IMR-90 (cell line): Measurements from ENCODE around the gene PAFAH1B2. TPM values are rescaled to one million over a fixed set of nuclear protein-coding genes. Genes with fewer than 3 reads are reported as not detected.

Source experiments
- ATAC-seq: fragments of 200-7000 bp; cut with Tn5 transposase; 2 replicates; pipeline ENCODE4 v1.9.1; 2020; ENCODE audit warnings: low read depth, mild to moderate bottlenecking, moderate library complexity
- BruUV-seq: library from RNA; stranded (reverse); fragments of 400-500 nt; replicated peaks from 2 replicates; lab custom pipeline; 2021; lab: Mats Ljungman, UMichigan
- CTCF ChIA-PET: fragments of 300-600 bp; formaldehyde crosslinking; extraction: SDS; loops from one replicate; lab custom pipeline; 2021; ENCODE audit warnings: antibody characterized with exemption; lab: Yijun Ruan, JAX
- POLR2A ChIA-PET: fragments of 300-600 bp; sonication (Branson Sonifier 250); formaldehyde crosslinking; loops from one replicate; lab custom pipeline; 2022; ENCODE audit warnings: antibody characterized with exemption; ENCODE audit not compliant: unreplicated experiment; lab: Charles Lee
- DNase-seq: peaks from one replicate; pipeline ENCODE4 v3.0.0; 2013
- H2AFZ ChIP-seq: replicated peaks from 2 replicates; pipeline ENCODE3; 2013; ENCODE audit warnings: low read length, mild to moderate bottlenecking; ENCODE audit not compliant: poor library complexity
- H2AK5ac ChIP-seq: 2 replicates; pipeline ENCODE4 v1.6.1; 2013; ENCODE audit warnings: low read depth, low read length, inconsistent platforms
- H2AK9ac ChIP-seq: replicated peaks from 2 replicates; pipeline ENCODE3; 2013; ENCODE audit warnings: mild to moderate bottlenecking, low read depth, low read length, moderate library complexity; ENCODE audit not compliant: poor library complexity
- H2BK120ac ChIP-seq: 2 replicates; pipeline ENCODE4 v1.6.1; 2013; ENCODE audit warnings: low read depth, low read length, inconsistent platforms
- H2BK15ac ChIP-seq: 3 replicates; pipeline ENCODE4 v1.6.1; 2013; ENCODE audit warnings: low read depth, low read length, inconsistent platforms
- H2BK20ac ChIP-seq: 2 replicates; pipeline ENCODE4 v1.6.1; 2013; ENCODE audit warnings: low read depth, mild to moderate bottlenecking, inconsistent platforms, low read length, moderate library complexity
- H2BK5ac ChIP-seq: 2 replicates; pipeline ENCODE4 v1.6.1; 2013; ENCODE audit warnings: mild to moderate bottlenecking, low read depth, low read length, inconsistent platforms; ENCODE audit not compliant: poor library complexity, severe bottlenecking
- H3K14ac ChIP-seq: replicated peaks from 2 replicates; pipeline ENCODE4 v1.6.1; 2013; ENCODE audit warnings: low read depth, low read length, inconsistent platforms
- H3K18ac ChIP-seq: 2 replicates; pipeline ENCODE4 v1.6.1; 2013; ENCODE audit warnings: low read depth, low read length, control low read depth
- H3K23ac ChIP-seq: 2 replicates; pipeline ENCODE4 v1.6.1; 2013; ENCODE audit warnings: low read depth, low read length, inconsistent platforms
- H3K27ac ChIP-seq: 2 replicates; pipeline ENCODE4 v1.5.1; 2013; ENCODE audit warnings: mild to moderate bottlenecking, control low read depth, low read length; ENCODE audit not compliant: insufficient read depth
- H3K27me3 ChIP-seq: 2 replicates; pipeline ENCODE4 v1.6.1; 2013; ENCODE audit warnings: low read length; ENCODE audit not compliant: control insufficient read depth, insufficient read depth
- H3K36me3 ChIP-seq: 2 replicates; pipeline ENCODE4 v1.6.1; 2013; ENCODE audit warnings: low read length, mixed read lengths; ENCODE audit not compliant: control insufficient read depth, insufficient read depth
- H3K4ac ChIP-seq: 2 replicates; pipeline ENCODE4 v1.6.1; 2013; ENCODE audit warnings: low read depth, low read length, inconsistent platforms
- H3K4me1 ChIP-seq: 2 replicates; pipeline ENCODE4 v1.6.1; 2013; ENCODE audit warnings: low read length, mixed read lengths; ENCODE audit not compliant: control insufficient read depth, insufficient read depth
- H3K4me2 ChIP-seq: 2 replicates; pipeline ENCODE4 v1.6.1; 2013; ENCODE audit warnings: low read depth, mild to moderate bottlenecking, control low read depth, low read length, moderate library complexity
- H3K4me3 ChIP-seq: 2 replicates; pipeline ENCODE4 v1.5.1; 2013; ENCODE audit warnings: low read depth, mild to moderate bottlenecking, control low read depth, low read length, moderate library complexity; ENCODE audit not compliant: insufficient read depth
- H3K56ac ChIP-seq: 2 replicates; pipeline ENCODE4 v1.6.1; 2013; ENCODE audit warnings: low read length, inconsistent platforms; ENCODE audit not compliant: insufficient read depth; ENCODE audit errors: extremely low read depth
- H3K79me1 ChIP-seq, 2 experiments: 2 replicates each; pipeline ENCODE4 v1.6.1; 2013; ENCODE audit warnings: low read length in 2 of 2, inconsistent platforms in 1 of 2, low read depth in 1 of 2
- H3K9ac ChIP-seq: 2 replicates; pipeline ENCODE4 v1.6.1; 2013; ENCODE audit warnings: low read depth, low read length, control low read depth
- H3K9me1 ChIP-seq: 2 replicates; pipeline ENCODE4 v1.6.1; 2013; ENCODE audit warnings: low read length, inconsistent platforms; ENCODE audit not compliant: insufficient read depth
- H3K9me3 ChIP-seq: 2 replicates; pipeline ENCODE4 v1.6.1; 2013; ENCODE audit warnings: low read length; ENCODE audit not compliant: control insufficient read depth, insufficient read depth
- H4K20me1 ChIP-seq: 2 replicates; pipeline ENCODE4 v1.6.1; 2013; ENCODE audit warnings: low read length, inconsistent platforms; ENCODE audit not compliant: insufficient read depth
- H4K5ac ChIP-seq: 2 replicates; pipeline ENCODE4 v1.6.1; 2013; ENCODE audit warnings: mild to moderate bottlenecking, low read depth, low read length, control low read depth
- H4K8ac ChIP-seq, 2 experiments: 2 replicates each; pipeline ENCODE4 v1.6.1; 2013; ENCODE audit warnings: low read depth in 2 of 2, low read length in 2 of 2, control low read depth in 1 of 2, inconsistent platforms in 1 of 2
- H4K91ac ChIP-seq: 2 replicates; pipeline ENCODE4 v1.6.1; 2013; ENCODE audit warnings: low read depth, low read length, inconsistent platforms; ENCODE audit not compliant: insufficient read depth
- CHD1 ChIP-seq: IDR thresholded peaks from 2 replicates; pipeline ENCODE4 v1.6.1; 2012; ENCODE audit warnings: low read depth, low read length, improper control_type of control experiment
- WGBS, 2 experiments: methylation state at CpG; one replicate each; pipeline versions ENCODE4 v1.1.5 to v1.1.7; 2013; ENCODE audit warnings: missing lambda C conversion rate in 2 of 2; ENCODE audit not compliant: insufficient read length in 1 of 2; ENCODE audit errors: extremely low coverage in 2 of 2; 5-methylcytosine and 5-hydroxymethylcytosine counted together
- dilution Hi-C: fragments of 300-500 bp; cut with HindIII; formaldehyde crosslinking; loops from one replicate; pipeline ENCODE4 v1.14.3; 2018; ENCODE audit warnings: low sequenced_read_pairs; ENCODE audit not compliant: unreplicated experiment
- in situ Hi-C: fragments of 300-500 bp; cut with MboI; formaldehyde crosslinking; loops from 3 replicates; pipeline ENCODE4 v1.14.3; 2019; ENCODE audit warnings: low sequenced_read_pairs, inconsistent platforms, mixed read lengths
- intact Hi-C: fragments of 100-400 bp; cut with micrococcal nuclease; formaldehyde crosslinking; loops from 2 replicates; pipeline ENCODE4 v1.10.0; 2022
- polyA plus RNA-seq, 3 experiments: library from polyadenylated mRNA; depleted of rRNA; stranded (reverse); fragments of >200 nt; gene quantifications; 2 replicates each; pipeline ENCODE4 v1.2.3, GENCODE V29; 2012; ENCODE audit warnings: low replicate concordance in 1 of 3
- total RNA-seq: library from RNA; depleted of rRNA; stranded (reverse); fragments of >200 nt; gene quantifications from 2 replicates; pipeline ENCODE4 v1.2.3, GENCODE V29; 2012

Gene PAFAH1B2
- total and polyA plus RNA-seq, 2 of the 4 experiments (the other 2 are of a cell fraction): 29.8 to 280 TPM

- no peak for DNase-seq
- H2AFZ ChIP-seq: no peak overlapping the region
- no peaks in the 10 kb centered on the region for H4K20me1 ChIP-seq
- H2BK120ac ChIP-seq: peak overlapping the region; percentile 81
- H4K8ac ChIP-seq: peak overlapping the region; percentile 5 to 88; a peak in 2 of 4 replicates
- TF ChIP-seq CHD1: no peak
- peaks cover 28% of the 10 kb centered on the region for H3K9me1 ChIP-seq
- no peak overlapping the region for H3K56ac ChIP-seq
- H3K4ac ChIP-seq: peak overlapping the region; percentile 99
- in situ Hi-C loops (loop anchor here (10.0 kb wide), 1 partner anchor 346 kb away; no protein-coding TSS in a partner anchor), dilution Hi-C loops (no loop called here), intact Hi-C loops (loop anchor here (10.0 kb wide), 1 partner anchor 366 kb away; no protein-coding TSS in a partner anchor)
- peak overlapping the region; percentile 69 for H2AK5ac ChIP-seq
- no TSS peak for BruUV-seq
- H3K23ac ChIP-seq: peak overlapping the region; percentile 41; the same call in 1 of the 2 replicates
- H3K9ac ChIP-seq: peak overlapping the region; percentile 26; the same call in 1 of the 2 replicates
- peaks cover 18 to 51% of the 10 kb centered on the region in 2 experiments; a peak in 3 of 4 replicates for H3K79me1 ChIP-seq
- H3K27me3 ChIP-seq: no peaks in the 10 kb centered on the region
- H2BK15ac ChIP-seq: peak overlapping the region; percentile 16; the same call in 2 of the 3 replicates
- ATAC-seq: no peak
- H4K5ac ChIP-seq: peak overlapping the region; percentile 32; the same call in 1 of the 2 replicates
- peaks cover 46% of the 10 kb centered on the region for H3K36me3 ChIP-seq
- peak overlapping the region; percentile 81 for H4K91ac ChIP-seq
- peak overlapping the region; percentile 29 for H2AK9ac ChIP-seq
- H3K9me3 ChIP-seq: no peaks in the 10 kb centered on the region
- H3K4me1 ChIP-seq: peaks cover 40% of the 10 kb centered on the region
- 0 out of 2 replicates have a peak overlapping the region, but pooled peaks have one; percentile 92 for H3K14ac ChIP-seq
- H3K27ac ChIP-seq: peak overlapping the region; percentile 58
- H2BK5ac ChIP-seq: peak overlapping the region; percentile 77
- no peak overlapping the region for H3K4me3 ChIP-seq
- ChIA-PET POLR2A (interaction anchor here (1.5 kb wide), 1 partner anchor 21 kb away, joined by 4 read pairs; the partner anchor contains the start of gene TAGLN), CTCF (no interaction called here)
- 76% methylated on average over 5 of the region's 9 CpGs; no CpG with 5 or more reads in 1 of the 2 experiments for WGBS, 2 experiments
- H2BK20ac ChIP-seq: peak overlapping the region; percentile 43; the same call in 1 of the 2 replicates
- H3K4me2 ChIP-seq: no peak overlapping the region
- peak overlapping the region; percentile 59 for H3K18ac ChIP-seq
These were observed 76.5 kb downstream of the PAFAH1B2 start for GRCh38 chr11:117220568-117220967.
